Stimulated activated CD4-positive, alpha-beta T cell treated with anti-CD3 and anti-CD28 coated beads, Interleukin-12 subunit alpha, Interleukin-12 subunit beta, amount 100 ng/mL, for 24 hours (primary cell): ENCODE measurements around the gene NF1.
"Not testable (repeated sequence)": the region's sequence is repeated elsewhere in the genome, so short reads cannot be mapped to it uniquely, and the experiment has no call there.

Experiments
- DNase-seq, 2 experiments: peaks; one replicate each; pipeline ENCODE4 v3.0.0-alpha.2; 2020; ENCODE audit warnings: low read depth in 2 of 2

NF1 gene

GRCh38 chr17:31094600-31095235 lies at the start of gene NF1:
NF1 (plus strand) TSS chr17:31094977; CDS start chr17:31095310, 333 bp downstream.
- peak; percentile 74 to 87 for DNase-seq

- DNase-seq: not testable (repeated sequence)
These were observed 47.8 kb upstream of the NF1 start for GRCh38 chr17:31046856-31047425.

GRCh38 chr17:31048142-31048541 lies 46.6 kb upstream of the NF1 start:
- DNase-seq: no peak

- DNase-seq: no peak
These were observed 46.0 kb upstream of the NF1 start for GRCh38 chr17:31048780-31049179.

GRCh38 chr17:31050948-31051347 lies 43.8 kb upstream of the NF1 start:
- DNase-seq: no peak

- DNase-seq: no peak
These were observed 43.3 kb upstream of the NF1 start for GRCh38 chr17:31051506-31051905.

- no peak for DNase-seq
These were observed 42.4 kb upstream of the NF1 start for GRCh38 chr17:31052187-31052889.

GRCh38 chr17:31053071-31053470 lies 41.7 kb upstream of the NF1 start:
- no peak for DNase-seq

GRCh38 chr17:31054761-31055160 lies 40.0 kb upstream of the NF1 start:
- DNase-seq: no peak

- DNase-seq: no peak
These were observed 35.8 kb upstream of the NF1 start for GRCh38 chr17:31058976-31059375.

GRCh38 chr17:31060791-31061550 lies 33.8 kb upstream of the NF1 start:
- DNase-seq: no peak

GRCh38 chr17:31061678-31062077 lies 33.1 kb upstream of the NF1 start:
- no peak for DNase-seq

GRCh38 chr17:31062346-31062745 lies 32.4 kb upstream of the NF1 start:
- no peak for DNase-seq

- DNase-seq: no peak
These were observed 30.1 kb upstream of the NF1 start for GRCh38 chr17:31064707-31065106.

- no peak for DNase-seq
These were observed 27.0 kb upstream of the NF1 start for GRCh38 chr17:31067691-31068184.

GRCh38 chr17:31068291-31068690 lies 26.5 kb upstream of the NF1 start:
- DNase-seq: peak in 1 of 2 experiments; percentile 51

GRCh38 chr17:31072186-31072585 lies 22.6 kb upstream of the NF1 start:
- DNase-seq: no peak

GRCh38 chr17:31073411-31073810 lies 21.4 kb upstream of the NF1 start:
- DNase-seq: no peak

- no peak for DNase-seq
These were observed 19.8 kb upstream of the NF1 start for GRCh38 chr17:31074772-31075555.

- no peak for DNase-seq
These were observed 16.5 kb upstream of the NF1 start for GRCh38 chr17:31078290-31078689.

- no peak for DNase-seq
These were observed 15.0 kb upstream of the NF1 start for GRCh38 chr17:31079731-31080130.
